ENCODE data around the gene CDYL2. TPM values are rescaled to one million over a fixed set of nuclear protein-coding genes. Genes with fewer than 3 reads are reported as not detected.

The CDYL2 gene
- total RNA-seq, 6 donors from 2014 or later: 6.0 to 16.7 (median 8.0) TPM

DNA sequence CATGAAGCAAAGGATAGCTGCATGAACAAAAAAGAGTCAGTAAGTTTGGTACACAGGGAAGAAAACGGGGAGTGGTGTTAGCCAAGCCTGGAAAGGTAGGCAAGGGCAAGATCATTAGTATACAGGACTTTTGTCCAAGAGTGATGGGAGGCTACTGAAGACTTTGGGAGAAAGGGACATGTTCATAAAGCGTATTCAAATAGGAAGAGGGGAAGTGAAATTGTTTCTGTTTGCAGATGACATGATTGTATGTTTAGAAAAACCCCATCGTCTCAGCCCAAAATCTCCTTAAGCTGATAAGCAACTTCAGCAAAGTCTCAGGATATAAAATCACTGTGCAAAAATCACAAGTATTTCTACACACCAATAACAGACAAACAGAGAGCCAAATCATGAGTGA lies 19.4 kb downstream of the CDYL2 start:
- ATAC-seq (ENCODE audit: low FRiP score in 2 of 2) (no peak), DNase-seq (no peak)
- TF ChIP-seq, protein P1, sequence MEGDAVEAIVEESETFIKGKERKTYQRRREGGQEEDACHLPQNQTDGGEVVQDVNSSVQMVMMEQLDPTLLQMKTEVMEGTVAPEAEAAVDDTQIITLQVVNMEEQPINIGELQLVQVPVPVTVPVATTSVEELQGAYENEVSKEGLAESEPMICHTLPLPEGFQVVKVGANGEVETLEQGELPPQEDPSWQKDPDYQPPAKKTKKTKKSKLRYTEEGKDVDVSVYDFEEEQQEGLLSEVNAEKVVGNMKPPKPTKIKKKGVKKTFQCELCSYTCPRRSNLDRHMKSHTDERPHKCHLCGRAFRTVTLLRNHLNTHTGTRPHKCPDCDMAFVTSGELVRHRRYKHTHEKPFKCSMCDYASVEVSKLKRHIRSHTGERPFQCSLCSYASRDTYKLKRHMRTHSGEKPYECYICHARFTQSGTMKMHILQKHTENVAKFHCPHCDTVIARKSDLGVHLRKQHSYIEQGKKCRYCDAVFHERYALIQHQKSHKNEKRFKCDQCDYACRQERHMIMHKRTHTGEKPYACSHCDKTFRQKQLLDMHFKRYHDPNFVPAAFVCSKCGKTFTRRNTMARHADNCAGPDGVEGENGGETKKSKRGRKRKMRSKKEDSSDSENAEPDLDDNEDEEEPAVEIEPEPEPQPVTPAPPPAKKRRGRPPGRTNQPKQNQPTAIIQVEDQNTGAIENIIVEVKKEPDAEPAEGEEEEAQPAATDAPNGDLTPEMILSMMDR (IDR thresholded peaks at IDR 0.05): no peak
- TF ChIP-seq POLR2A (IDR thresholded peaks at IDR 0.05) (no peak), POLR2AphosphoS5 (IDR thresholded peaks at IDR 0.05) (no peak), EP300 (IDR thresholded peaks at IDR 0.05) (no peak)
- 91 to 93% methylated on average over 3 of the region's 3 CpGs for WGBS, 2 donors
- peaks cover 3 to 14% (median 6%) of the 10 kb centered on the region in 4 donors for H3K9me3 ChIP-seq
- H3K4me3 ChIP-seq: no peak overlapping the region
- H3K27me3 ChIP-seq: no peaks in the 10 kb centered on the region
- H3K27ac ChIP-seq: no peak overlapping the region
- H3K36me3 ChIP-seq: no peaks in the 10 kb centered on the region
- H3K4me1 ChIP-seq: no peaks in the 10 kb centered on the region

DNA sequence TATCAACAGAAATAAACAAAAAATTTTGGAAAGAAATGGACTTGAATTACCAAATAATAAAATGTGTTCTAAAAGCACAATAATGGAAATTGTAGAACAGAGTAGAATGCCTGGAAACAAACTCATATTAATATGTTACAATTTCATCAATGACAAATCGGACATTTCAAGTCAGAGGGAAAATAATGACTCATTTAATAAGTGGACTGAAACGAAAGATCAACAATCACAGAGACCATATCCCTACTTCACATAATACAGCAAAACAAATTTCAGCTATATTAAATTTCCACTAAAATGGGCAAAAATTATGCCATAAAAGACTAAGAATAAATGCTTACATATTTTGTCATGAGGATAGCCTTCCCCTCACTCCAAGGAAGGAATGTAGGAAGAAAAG lies 25.7 kb downstream of the CDYL2 start:
- DNase-seq (no peak), ATAC-seq (ENCODE audit: low FRiP score in 2 of 2) (no peak)
- Histone ChIP-seq H3K9me3 (peaks cover 3 to 14% (median 6%) of the 10 kb centered on the region in 4 donors), H3K27ac (no peak overlapping the region), H3K4me3 (no peak overlapping the region), H3K27me3 (no peaks in the 10 kb centered on the region), H3K36me3 (no peaks in the 10 kb centered on the region), H3K4me1 (no peaks in the 10 kb centered on the region)
- TF ChIP-seq, protein P1 (IDR thresholded peaks at IDR 0.05): no peak
- TF ChIP-seq EP300 (IDR thresholded peaks at IDR 0.05): no peak
- no peak for TF ChIP-seq POLR2A (IDR thresholded peaks at IDR 0.05)
- TF ChIP-seq POLR2AphosphoS5 (IDR thresholded peaks at IDR 0.05): no peak
- 64 to 71% methylated on average over 2 of the region's 2 CpGs for WGBS, 2 donors

DNA sequence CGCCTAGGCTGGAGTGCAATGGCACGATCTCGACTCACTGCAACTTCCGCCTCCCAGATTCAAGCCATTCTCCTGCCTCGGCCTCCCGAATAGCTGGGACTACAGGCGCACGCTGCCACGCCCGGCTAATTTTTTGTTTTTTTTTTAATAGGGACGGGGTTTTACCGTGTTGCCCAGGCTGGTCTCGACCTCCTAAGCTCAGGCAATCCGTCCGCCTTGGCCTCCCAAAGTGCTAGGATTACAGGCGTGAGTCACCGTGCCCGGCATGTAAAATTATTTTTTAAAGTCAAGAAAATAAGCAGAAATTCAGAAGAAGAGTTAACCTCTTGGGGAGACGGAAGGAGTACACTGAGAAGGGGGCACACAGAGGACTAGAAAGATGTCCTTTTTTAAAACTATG lies 27.5 kb downstream of the CDYL2 start:
- no peak for TF ChIP-seq EP300 (IDR thresholded peaks at IDR 0.05)
- 91 to 96% methylated on average over 19 of the region's 19 CpGs for WGBS, 2 donors

DNA sequence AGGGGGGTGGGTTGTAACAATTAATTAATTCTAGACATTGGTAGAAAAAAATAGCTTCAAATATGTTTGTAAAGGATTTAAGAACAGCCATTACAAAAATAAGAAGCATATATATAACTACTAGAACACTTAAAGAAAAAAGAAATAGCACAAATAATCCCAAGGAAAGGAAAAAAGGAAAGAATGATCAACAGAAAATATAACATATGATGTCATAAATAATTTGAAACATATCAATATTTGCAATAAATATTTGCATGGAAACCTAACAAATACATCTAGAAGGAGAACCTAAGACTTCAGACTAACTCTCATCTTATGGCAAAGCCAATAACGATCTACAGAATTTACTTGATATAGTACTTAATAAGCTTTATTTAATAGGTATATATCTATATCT lies 28.9 kb downstream of the CDYL2 start:
- Histone ChIP-seq H3K4me3 (no peak overlapping the region), H3K27ac (no peak overlapping the region), H3K27me3 (no peaks in the 10 kb centered on the region), H3K4me1 (no peaks in the 10 kb centered on the region), H3K36me3 (no peaks in the 10 kb centered on the region), H3K9me3 (peaks cover 2 to 16% (median 4%) of the 10 kb centered on the region in 4 donors)
- no peak for TF ChIP-seq EP300 (IDR thresholded peaks at IDR 0.05)
- TF ChIP-seq, protein P1 (IDR thresholded peaks at IDR 0.05): no peak
- TF ChIP-seq POLR2A (IDR thresholded peaks at IDR 0.05): no peak
- TF ChIP-seq POLR2AphosphoS5 (IDR thresholded peaks at IDR 0.05): no peak
- ATAC-seq (ENCODE audit: low FRiP score in 2 of 2) (no peak), DNase-seq (no peak)
- WGBS, 2 donors: 94 to 100% methylated on average over 1 of the region's 1 CpG

More for the DNA sequence above, 27.5 kb downstream of the CDYL2 start:
- H3K27ac ChIP-seq: no peak overlapping the region
- H3K36me3 ChIP-seq: no peaks in the 10 kb centered on the region
- H3K4me1 ChIP-seq: no peaks in the 10 kb centered on the region
- peaks cover 3 to 7% (median 4%) of the 10 kb centered on the region in 4 donors for H3K9me3 ChIP-seq
- H3K4me3 ChIP-seq: no peak overlapping the region
- ATAC-seq (ENCODE audit: low FRiP score in 2 of 2) (no peak), DNase-seq (no peak)
- no peaks in the 10 kb centered on the region for H3K27me3 ChIP-seq

DNA sequence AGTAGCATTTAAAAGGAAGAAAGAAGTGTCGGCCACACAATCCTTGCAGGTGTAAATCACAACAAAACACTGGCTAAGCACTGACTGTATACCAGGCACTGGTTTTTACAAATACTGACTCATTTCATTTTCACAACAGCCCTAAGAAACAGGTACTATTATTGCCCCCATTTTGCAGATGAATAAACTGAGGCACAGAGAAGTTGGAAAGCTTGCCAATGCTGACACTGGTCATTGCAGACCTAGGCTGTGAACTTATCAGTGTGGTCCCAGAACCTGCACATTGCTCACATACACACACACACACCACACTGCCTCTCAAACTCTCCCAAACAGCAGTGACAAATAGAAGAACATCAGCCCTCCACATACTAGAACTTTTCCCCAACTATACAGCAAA lies 37.6 kb downstream of the CDYL2 start:
- H3K27ac ChIP-seq: no peak overlapping the region
- no peaks in the 10 kb centered on the region for H3K36me3 ChIP-seq
- ATAC-seq (ENCODE audit: low FRiP score in 2 of 2) (no peak), DNase-seq (no peak)
- H3K4me1 ChIP-seq: no peaks in the 10 kb centered on the region
- H3K9me3 ChIP-seq: peaks cover 8 to 11% (median 9%) of the 10 kb centered on the region in 4 donors
- 86 to 96% methylated on average over 1 of the region's 1 CpG for WGBS, 2 donors
- no peak for TF ChIP-seq POLR2A (IDR thresholded peaks at IDR 0.05)
- no peak for TF ChIP-seq POLR2AphosphoS5 (IDR thresholded peaks at IDR 0.05)
- no peak for TF ChIP-seq EP300 (IDR thresholded peaks at IDR 0.05)
- TF ChIP-seq, protein P1 (IDR thresholded peaks at IDR 0.05): no peak
- H3K4me3 ChIP-seq: no peak overlapping the region
- H3K27me3 ChIP-seq: no peaks in the 10 kb centered on the region
